GM19452 (cell line): Measurements from ENCODE around the gene KLK12.

Experiments
- ATAC-seq: cut with Tn5 transposase; IDR thresholded peaks from one replicate; pipeline ENCODE4 v1.9.1; 2021; ENCODE audit not compliant: unreplicated experiment

Gene KLK12, protein sequence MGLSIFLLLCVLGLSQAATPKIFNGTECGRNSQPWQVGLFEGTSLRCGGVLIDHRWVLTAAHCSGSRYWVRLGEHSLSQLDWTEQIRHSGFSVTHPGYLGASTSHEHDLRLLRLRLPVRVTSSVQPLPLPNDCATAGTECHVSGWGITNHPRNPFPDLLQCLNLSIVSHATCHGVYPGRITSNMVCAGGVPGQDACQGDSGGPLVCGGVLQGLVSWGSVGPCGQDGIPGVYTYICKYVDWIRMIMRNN

GRCh38 chr19:51034704-51035103, at the start of gene KLK12:
Gene KLK12 (minus strand): TSS chr19:51035002. CDS start chr19:51034621, 381 bp downstream.
- ATAC-seq = no peak

- no peak for ATAC-seq
Measured at GRCh38 chr19:51084505-51084904, 49.7 kb upstream of the KLK12 start.

DNA sequence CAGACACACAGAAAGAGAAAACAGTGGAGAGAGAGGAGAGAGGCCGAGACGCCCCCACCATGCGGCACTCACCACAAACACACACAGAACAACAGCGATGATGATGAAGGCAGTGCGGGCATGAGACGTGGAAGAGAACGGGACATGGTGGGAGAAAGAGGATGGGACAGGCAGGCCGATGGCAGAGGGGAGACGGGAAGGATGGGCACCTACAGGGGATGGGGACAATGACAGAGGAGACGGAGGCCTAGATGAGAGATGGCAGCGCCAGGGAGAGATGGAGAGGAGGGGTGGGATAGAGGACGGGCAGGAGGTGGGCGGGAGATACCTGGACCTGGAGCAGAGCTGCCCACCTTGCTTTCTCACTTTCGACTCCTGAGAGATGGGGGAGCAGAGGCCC, 49.0 kb upstream of the KLK12 start:
- no peak for ATAC-seq

- ATAC-seq = no peak
Measured at GRCh38 chr19:51083181-51083580, 48.4 kb upstream of the KLK12 start.

DNA sequence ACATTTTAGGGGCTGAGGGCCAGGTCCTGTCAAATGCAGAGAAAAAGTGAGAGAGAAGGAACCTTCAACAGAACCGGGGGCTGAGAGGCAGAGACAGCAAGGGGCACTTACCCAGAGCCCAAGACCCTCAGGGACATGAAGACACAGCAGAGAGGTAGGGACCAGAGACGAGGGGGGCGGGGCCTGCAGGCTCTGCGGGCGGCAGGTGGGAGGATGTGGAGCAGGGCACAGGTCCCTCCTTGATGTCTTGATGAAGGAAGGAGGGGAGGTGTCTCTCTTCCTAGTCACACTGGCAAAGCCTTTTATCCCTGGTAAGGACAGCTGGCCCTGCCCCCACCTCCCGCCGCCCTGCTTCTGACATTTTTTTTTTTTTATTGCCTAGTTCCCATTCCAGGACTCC, 47.8 kb upstream of the KLK12 start, which contains the start of gene KLK14:
Gene KLK14, minus strand, starts transcription at position 277 of the 400 bp plus-strand sequence. Its CDS starts 273 bp downstream, at position 4.
- ATAC-seq = no peak

- ATAC-seq = no peak
Measured at GRCh38 chr19:51081476-51081875, 46.7 kb upstream of the KLK12 start.

- no peak for ATAC-seq
Measured at GRCh38 chr19:51079481-51080110, 44.8 kb upstream of the KLK12 start.

DNA sequence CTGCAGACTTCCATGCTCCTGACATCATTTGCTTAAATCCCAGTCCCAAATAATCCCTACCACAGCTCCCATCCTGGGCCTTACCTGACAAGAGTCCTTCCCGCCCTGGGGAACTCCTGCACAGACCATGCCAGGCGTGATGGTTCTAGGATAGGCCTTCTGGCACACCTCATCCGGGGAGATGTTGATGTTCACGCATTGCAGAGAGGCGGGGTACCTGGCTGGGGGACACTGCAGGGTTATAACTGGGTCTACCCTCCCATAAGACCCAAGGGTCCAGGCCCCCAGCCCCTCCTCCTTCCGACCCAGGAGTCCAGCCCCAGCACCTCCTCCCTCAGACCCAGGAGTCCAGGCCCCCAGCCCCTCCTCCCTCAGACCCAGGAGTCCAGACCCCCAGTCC, 43.9 kb upstream of the KLK12 start:
- ATAC-seq = no peak

- ATAC-seq = no peak
Measured at GRCh38 chr19:51078104-51078503, 43.3 kb upstream of the KLK12 start.

DNA sequence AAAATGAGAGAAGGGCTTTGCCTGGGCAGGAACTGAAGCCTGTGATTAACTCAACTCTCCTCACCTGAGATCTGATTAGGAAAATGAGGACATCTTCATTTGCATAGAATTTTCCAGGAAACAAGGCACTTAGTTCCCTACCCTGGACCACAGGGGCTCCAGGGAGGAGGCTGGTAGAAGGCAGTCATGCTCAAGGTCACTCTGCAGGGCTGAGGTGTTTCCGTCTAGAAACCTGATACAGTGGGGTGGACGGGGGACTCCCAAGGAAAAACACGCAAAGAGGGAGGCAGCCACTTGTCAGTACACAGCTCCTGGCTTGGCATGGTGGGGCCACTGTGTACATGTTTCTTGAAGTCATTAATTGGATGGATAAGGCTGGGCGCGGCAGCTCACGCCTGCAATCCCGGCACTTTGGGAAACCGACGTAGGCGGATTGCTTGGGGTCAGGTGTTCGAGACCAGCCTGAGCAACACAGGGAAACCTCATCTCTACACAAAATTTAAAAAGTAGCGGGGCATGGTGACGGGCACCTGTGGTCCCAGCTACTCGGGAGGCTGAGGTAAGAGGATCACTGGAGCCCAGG, 41.9 kb upstream of the KLK12 start:
- ATAC-seq = no peak

DNA sequence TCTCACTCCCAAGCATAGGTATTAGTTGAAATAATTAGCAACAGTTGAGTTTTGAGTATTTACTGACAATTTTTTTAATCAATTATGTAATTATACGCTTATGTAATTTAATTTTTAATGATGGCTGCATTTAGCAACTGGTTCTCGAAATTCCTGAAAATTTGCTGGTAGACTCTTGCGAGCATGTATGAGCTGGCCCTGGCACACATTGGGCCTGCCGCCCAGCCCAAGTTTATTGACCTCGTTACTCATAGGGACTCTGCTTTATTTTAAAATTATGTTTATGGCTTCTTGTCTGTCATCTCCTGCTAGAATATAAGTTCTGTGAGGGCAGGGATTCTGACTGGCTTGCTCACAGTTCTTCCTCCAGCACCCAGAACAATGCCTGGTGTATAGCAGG, 41.2 kb upstream of the KLK12 start:
- no peak for ATAC-seq

- ATAC-seq = no peak
Measured at GRCh38 chr19:51071095-51071405, 36.2 kb upstream of the KLK12 start.

- ATAC-seq = no peak
Measured at GRCh38 chr19:51070334-51071094, 35.7 kb upstream of the KLK12 start.

GRCh38 chr19:51066393-51067186, 31.8 kb upstream of the KLK12 start:
- no peak for ATAC-seq

DNA sequence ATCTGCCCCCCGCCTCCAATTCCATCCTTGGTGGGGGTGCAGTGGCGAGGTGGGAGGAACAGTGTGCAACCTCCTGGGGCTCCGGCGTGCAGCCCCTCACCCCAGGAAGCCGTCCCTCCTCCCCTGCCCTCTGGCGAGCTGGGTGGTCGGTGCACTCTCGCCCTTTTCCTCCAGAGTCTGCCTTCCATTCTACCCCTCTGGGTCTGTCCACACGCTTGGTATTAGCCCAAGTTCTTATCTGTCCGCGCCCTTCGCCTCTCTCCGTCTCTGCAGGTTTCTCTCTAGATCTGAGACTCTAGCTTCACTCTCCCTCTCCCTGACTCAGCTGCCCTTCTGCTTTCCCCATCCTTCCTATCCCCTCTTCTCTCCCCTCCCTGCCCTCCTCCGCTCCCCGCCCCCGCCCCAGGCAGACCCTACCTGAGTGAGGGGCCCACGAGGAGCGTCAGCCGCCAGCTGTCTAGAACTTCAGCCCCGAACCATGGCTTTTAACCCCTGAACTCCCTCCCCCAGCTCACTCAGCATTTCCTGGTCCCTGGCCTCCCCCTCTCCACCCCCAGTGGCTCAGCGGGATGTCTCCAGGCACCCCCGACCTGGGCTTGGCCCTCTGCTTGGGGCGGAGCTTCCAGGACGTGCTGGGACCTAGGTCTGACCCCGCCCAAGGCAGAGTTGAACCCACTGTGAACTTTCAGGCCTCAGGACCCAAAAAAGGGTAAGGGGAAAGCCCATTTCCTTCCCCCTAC, 30.6 kb upstream of the KLK12 start:
- no peak for ATAC-seq

DNA sequence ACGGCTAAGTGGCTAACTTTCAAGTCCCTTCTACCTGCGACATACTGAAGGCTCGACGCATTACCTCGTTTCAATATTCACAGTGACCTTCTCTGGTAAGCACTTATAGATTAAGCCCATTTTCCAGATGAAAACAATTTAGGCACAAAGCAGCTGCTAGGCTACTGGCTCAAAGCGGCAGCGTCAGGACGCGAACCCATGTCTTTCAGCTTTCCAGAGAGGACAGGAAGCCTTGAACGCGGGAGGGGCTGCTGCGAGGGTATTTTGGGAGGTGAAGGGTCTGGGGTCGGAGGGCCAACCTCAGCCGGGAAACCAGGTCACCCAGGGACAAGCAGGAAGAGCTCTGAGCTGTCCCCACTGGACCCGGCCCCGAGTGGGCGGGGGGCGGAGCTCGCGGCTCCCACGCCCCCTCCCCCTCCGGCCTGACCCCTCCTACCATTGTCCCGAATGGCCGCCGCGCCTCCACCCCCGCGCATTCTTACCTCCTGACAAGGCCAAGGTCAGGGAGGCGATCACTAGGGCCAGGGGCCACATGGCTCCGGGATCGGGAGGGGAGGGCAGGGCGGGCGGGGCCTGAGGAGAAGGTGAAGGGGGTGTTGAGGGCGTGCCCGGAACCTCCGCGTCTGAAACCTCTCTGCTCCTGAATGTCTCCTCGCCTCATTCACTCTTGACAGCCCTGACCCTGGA, 29.9 kb upstream of the KLK12 start, which contains the start of gene KLK13:
Gene KLK13, minus strand, starts transcription at position 559 of the 687 bp plus-strand sequence. Its CDS starts 25 bp downstream, at position 534.
- ATAC-seq = no peak

DNA sequence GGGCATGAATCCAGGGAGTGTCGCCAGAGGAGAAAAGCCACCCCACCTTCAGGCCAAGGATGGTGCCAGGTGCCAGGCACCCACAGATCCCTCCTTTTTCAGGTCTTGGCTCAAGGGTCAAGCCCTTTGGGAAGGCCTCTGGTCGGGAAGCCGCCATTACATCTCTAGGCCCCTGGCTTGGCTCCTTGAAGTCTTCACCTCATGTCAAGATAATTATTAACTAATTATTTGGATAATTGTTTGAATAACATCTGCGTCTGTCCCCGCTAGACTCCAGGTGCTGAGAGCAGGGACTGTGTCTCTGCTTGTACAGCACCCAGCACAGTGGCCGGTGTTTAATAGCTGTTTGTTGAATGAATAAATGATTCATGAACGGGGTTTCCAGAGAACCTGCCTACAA, 28.9 kb upstream of the KLK12 start:
- ATAC-seq = no peak

DNA sequence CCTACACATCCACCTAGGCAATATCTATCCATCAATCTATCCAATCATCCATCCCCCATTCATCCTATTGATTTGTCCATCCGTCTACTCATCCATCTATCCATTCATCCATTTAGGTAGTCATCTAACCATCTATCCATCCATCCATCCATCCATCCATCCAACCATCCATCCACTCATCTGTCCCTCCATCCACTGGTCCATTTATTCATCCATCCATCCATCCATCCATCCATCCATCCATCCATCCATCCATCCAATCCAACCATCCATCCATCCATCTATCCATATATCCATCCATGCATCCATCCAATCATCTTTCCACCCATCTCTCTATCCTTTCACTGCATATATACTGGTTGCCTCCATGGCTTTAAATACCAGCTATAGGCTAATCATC, 26.2 kb upstream of the KLK12 start:
- no peak for ATAC-seq

DNA sequence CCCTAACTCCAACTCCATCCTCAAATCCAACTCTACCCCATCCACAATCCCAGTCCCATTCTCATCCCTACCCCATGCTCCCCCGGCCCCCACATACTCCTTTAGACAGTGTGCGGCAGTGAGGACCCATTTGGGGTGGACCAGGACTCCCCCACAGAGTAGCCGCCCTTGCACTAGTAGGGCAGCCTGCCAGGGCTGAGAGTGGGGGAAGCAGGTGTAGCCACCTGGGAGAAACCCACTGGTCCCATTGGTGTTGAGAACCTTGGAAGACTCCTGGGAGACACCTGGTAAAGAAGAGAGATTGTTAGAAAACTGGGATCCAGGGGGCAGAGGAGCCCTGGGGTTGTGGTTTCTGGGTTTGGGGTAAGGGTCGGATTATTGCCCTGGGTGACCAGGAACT, 25.5 kb upstream of the KLK12 start:
- no peak for ATAC-seq

DNA sequence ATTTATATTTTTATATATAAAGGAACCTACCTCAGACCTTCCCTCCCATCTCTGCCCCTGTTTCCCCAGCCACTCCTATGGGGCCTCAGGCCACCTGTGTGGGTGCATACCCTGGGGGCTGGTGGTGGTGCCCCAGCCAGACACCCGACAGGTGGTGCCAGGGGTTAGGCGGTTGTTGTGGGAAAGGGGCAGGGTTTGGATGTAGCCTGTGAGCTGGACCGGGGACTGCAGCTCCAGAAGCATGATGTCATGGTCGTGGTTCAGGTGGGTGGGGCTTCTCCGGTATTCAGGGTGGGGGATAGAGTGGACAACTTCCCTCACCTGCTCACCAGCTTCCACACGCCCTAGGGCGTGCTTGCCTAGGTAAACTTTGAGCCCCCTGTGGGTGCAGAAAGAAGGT, 24.9 kb upstream of the KLK12 start:
- no peak for ATAC-seq
